OCI-LY7 (cell line): Measurements from ENCODE around the gene GLG1. TPM values are rescaled to one million over a fixed set of nuclear protein-coding genes. Genes with fewer than 3 reads are reported as not detected.

Source experiments
- BruUV-seq: library from RNA; stranded (reverse); fragments of 400-500 nt; replicated peaks from 2 replicates; lab custom pipeline; 2021; lab: Mats Ljungman, UMichigan
- CTCF ChIA-PET: fragments of 300-600 bp; sonication (Branson Sonifier 250); formaldehyde crosslinking; loops from one replicate; lab custom pipeline; 2022; ENCODE audit warnings: antibody characterized with exemption; ENCODE audit not compliant: unreplicated experiment; lab: Charles Lee
- POLR2A ChIA-PET: fragments of 300-600 bp; sonication (Branson Sonifier 250); formaldehyde crosslinking; loops from one replicate; lab custom pipeline; 2022; ENCODE audit warnings: antibody characterized with exemption; lab: Charles Lee
- DNase-seq: peaks from one replicate; pipeline ENCODE4 v3.0.0-alpha.2; 2015; ENCODE audit warnings: low spot score
- H2AFZ ChIP-seq: fragments of 200-600 bp; sonication (generic), shearing (Covaris generic); 2 replicates; pipeline ENCODE4 v1.6.1; 2014; ENCODE audit warnings: mild to moderate bottlenecking, antibody characterized with exemption, low read length, moderate library complexity
- H3K27ac ChIP-seq: fragments of 200-600 bp; sonication (generic); 2 replicates; pipeline ENCODE4 v1.5.1; 2014; ENCODE audit warnings: mixed run types, low read depth, mild to moderate bottlenecking, moderate library complexity, low read length, inconsistent platforms; ENCODE audit not compliant: poor library complexity, severe bottlenecking
- H3K36me3 ChIP-seq: fragments of 200-600 bp; sonication (generic); 2 replicates; pipeline ENCODE4 v1.6.1; 2014; ENCODE audit warnings: mild to moderate bottlenecking, antibody characterized with exemption, low read length, moderate library complexity, mixed read lengths; ENCODE audit not compliant: insufficient read depth
- H3K4me1 ChIP-seq: fragments of 200-600 bp; sonication (generic); 2 replicates; pipeline ENCODE4 v1.5.1; 2014; ENCODE audit warnings: mild to moderate bottlenecking, low read length; ENCODE audit not compliant: insufficient read depth, poor library complexity, severe bottlenecking
- H3K4me2 ChIP-seq: fragments of 200-600 bp; sonication (generic); 2 replicates; pipeline ENCODE4 v1.6.1; 2014; ENCODE audit warnings: mild to moderate bottlenecking, low read length
- H3K4me3 ChIP-seq: fragments of 200-600 bp; sonication (generic); 2 replicates; pipeline ENCODE4 v1.5.1; 2014; ENCODE audit warnings: mild to moderate bottlenecking, low read depth, low read length; ENCODE audit not compliant: poor library complexity, severe bottlenecking
- H3K79me2 ChIP-seq: fragments of 200-600 bp; sonication (generic); 2 replicates; pipeline ENCODE4 v1.6.1; 2016; ENCODE audit warnings: low read depth, mild to moderate bottlenecking, low read length, moderate library complexity, mixed read lengths; ENCODE audit not compliant: insufficient read depth
- H3K9me2 ChIP-seq: fragments of 200-600 bp; sonication (generic); 2 replicates; pipeline ENCODE4 v1.6.1; 2016; ENCODE audit warnings: mild to moderate bottlenecking, low read length, mixed read lengths; ENCODE audit not compliant: insufficient read depth
- H3K9me3 ChIP-seq: fragments of 200-600 bp; sonication (generic); 2 replicates; pipeline ENCODE4 v1.6.1; 2014; ENCODE audit warnings: mild to moderate bottlenecking, mixed run types, low read length, mixed read lengths
- H4K20me1 ChIP-seq: fragments of 200-600 bp; sonication (generic); 2 replicates; pipeline ENCODE4 v1.6.1; 2014; ENCODE audit warnings: mild to moderate bottlenecking, antibody characterized with exemption, low read length, moderate library complexity, mixed read lengths; ENCODE audit not compliant: insufficient read depth
- CTCF ChIP-seq: fragments of 200-600 bp; sonication (generic); conservative IDR thresholded peaks from 2 replicates; pipeline ENCODE4 v1.5.1; 2014; ENCODE audit warnings: mild to moderate bottlenecking, antibody characterized with exemption, low read length, moderate library complexity, mixed read lengths
- EZH2phosphoT487 ChIP-seq: fragments of 200-600 bp; sonication (generic); IDR thresholded peaks from 2 replicates; pipeline ENCODE4 v1.6.1; 2018; ENCODE audit warnings: low read depth, borderline replicate concordance, mild to moderate bottlenecking, mixed run types, antibody characterized with exemption, low read length, moderate library complexity, mixed read lengths
- intact Hi-C: fragments of 100-400 bp; cut with micrococcal nuclease; formaldehyde crosslinking; loops from one replicate; pipeline ENCODE4 v1.10.0; 2022; ENCODE audit not compliant: unreplicated experiment
- total RNA-seq, 2 experiments: library from RNA; depleted of rRNA in 1 of 2; stranded (reverse); fragments of >200 nt in 1 of 2; shearing (Covaris generic) in 1 of 2; gene quantifications; 2 replicates each; pipeline ENCODE4 v1.2.3, GENCODE V29; 2014 to 2022

Gene GLG1
- total RNA-seq, 2 experiments from 2014 or later: 40.4 to 69.8 TPM

DNA sequence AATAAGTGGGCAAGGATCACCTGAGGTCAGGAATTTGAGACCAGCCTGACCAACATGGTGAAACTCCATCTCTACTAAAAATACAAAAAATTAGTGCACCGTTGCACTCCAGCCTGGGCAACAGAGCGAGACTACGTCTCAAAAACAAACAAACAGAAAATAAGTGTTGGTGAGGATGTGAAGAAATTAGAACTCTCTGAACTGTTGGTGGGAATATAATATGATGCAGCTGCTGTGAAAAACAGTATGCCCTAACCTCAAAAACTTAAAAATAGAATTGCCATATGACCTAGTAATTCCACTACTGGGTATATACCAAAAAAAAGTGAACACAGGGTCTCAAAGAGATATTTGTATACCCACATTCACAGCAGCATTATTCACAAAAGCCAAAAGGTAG lies 26.1 kb downstream of the GLG1 start:
- POLR2A ChIA-PET: no interaction called here
- H3K27ac ChIP-seq: no peak overlapping the region
- H2AFZ ChIP-seq: no peak overlapping the region

GRCh38 chr16:74578838-74579237 lies 28.1 kb downstream of the GLG1 start:
- ChIA-PET CTCF (no interaction called here), POLR2A (interaction anchor here (0.8 to 1.7 kb wide), 2 partner anchors 10 to 127 kb away, joined by 3 to 5 read pairs; no protein-coding TSS in a partner anchor)
- H4K20me1 ChIP-seq: peaks cover 4% of the 10 kb centered on the region; the same call in 1 of the 2 replicates
- H3K9me2 ChIP-seq: no peaks in the 10 kb centered on the region
- no peak for DNase-seq
- peaks cover 62% of the 10 kb centered on the region for H3K79me2 ChIP-seq
- BruUV-seq: no TSS peak
- no peak overlapping the region for H2AFZ ChIP-seq
- H3K27ac ChIP-seq: no peak overlapping the region
- H3K4me2 ChIP-seq: no peak overlapping the region
- H3K9me3 ChIP-seq: no peaks in the 10 kb centered on the region
- no peak overlapping the region for H3K4me3 ChIP-seq
- intact Hi-C loops: no loop called here
- H3K36me3 ChIP-seq: no peaks in the 10 kb centered on the region
- TF ChIP-seq EZH2phosphoT487: no peak
- no peak for TF ChIP-seq CTCF
- H3K4me1 ChIP-seq: peaks cover 9% of the 10 kb centered on the region

More for the DNA sequence above, 26.1 kb downstream of the GLG1 start:
- Histone ChIP-seq H3K4me2 (no peak overlapping the region), H3K36me3 (peaks cover 2% of the 10 kb centered on the region; the same call in 1 of the 2 replicates), H3K9me2 (no peaks in the 10 kb centered on the region), H3K4me3 (no peak overlapping the region), H3K9me3 (no peaks in the 10 kb centered on the region), H3K79me2 (peaks cover 67% of the 10 kb centered on the region), H3K4me1 (peaks cover 9% of the 10 kb centered on the region), H4K20me1 (peaks cover 4% of the 10 kb centered on the region; the same call in 1 of the 2 replicates)
- CTCF ChIA-PET: no interaction called here
- intact Hi-C loops: no loop called here
- BruUV-seq: no TSS peak
- no peak for DNase-seq
- TF ChIP-seq CTCF (no peak), EZH2phosphoT487 (no peak)

DNA sequence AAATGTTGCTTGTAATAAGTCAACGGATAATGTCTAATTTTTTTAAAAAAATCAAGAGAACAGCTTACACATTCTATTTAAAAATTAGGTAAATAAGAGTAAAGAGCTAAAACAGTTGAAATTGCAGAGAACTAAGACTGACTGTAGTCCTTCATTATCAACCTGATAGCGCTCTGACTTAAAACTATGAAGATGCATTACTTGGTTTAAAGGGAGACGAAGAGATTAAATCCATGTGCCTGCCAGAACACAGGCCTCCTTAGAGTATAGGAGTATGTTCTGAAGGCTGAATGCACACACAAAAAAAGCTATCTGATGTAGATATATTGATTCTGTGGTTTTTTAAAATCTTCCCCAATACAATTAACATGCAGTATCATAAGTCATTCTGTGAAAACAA lies 28.5 kb downstream of the GLG1 start:
- Histone ChIP-seq H3K27ac (no peak overlapping the region), H3K4me3 (no peak overlapping the region), H3K4me2 (no peak overlapping the region), H3K36me3 (no peaks in the 10 kb centered on the region), H3K4me1 (peaks cover 9% of the 10 kb centered on the region), H3K9me2 (no peaks in the 10 kb centered on the region), H3K9me3 (no peaks in the 10 kb centered on the region), H3K79me2 (peaks cover 62% of the 10 kb centered on the region), H4K20me1 (peaks cover 4% of the 10 kb centered on the region; the same call in 1 of the 2 replicates), H2AFZ (no peak overlapping the region)
- POLR2A ChIA-PET: interaction anchor here (0.8 to 1.7 kb wide), 2 partner anchors 11 to 126 kb away, joined by 3 to 5 read pairs; no protein-coding TSS in a partner anchor
- TF ChIP-seq CTCF: no peak
- no peak for TF ChIP-seq EZH2phosphoT487
- TSS peak; percentile 40 for BruUV-seq
- DNase-seq: no peak
- CTCF ChIA-PET: no interaction called here
- intact Hi-C loops: no loop called here
